OCI-LY7 (cell line): Measurements from ENCODE around the gene PCDHGC4. TPM values are rescaled to one million over a fixed set of nuclear protein-coding genes. Genes with fewer than 3 reads are reported as not detected.

Experiments
- BruUV-seq: library from RNA; stranded (reverse); fragments of 400-500 nt; replicated peaks from 2 replicates; lab custom pipeline; 2021; lab: Mats Ljungman, UMichigan
- CTCF ChIA-PET: fragments of 300-600 bp; sonication (Branson Sonifier 250); formaldehyde crosslinking; loops from one replicate; lab custom pipeline; 2022; ENCODE audit warnings: antibody characterized with exemption; ENCODE audit not compliant: unreplicated experiment; lab: Charles Lee
- POLR2A ChIA-PET: fragments of 300-600 bp; sonication (Branson Sonifier 250); formaldehyde crosslinking; loops from one replicate; lab custom pipeline; 2022; ENCODE audit warnings: antibody characterized with exemption; lab: Charles Lee
- DNase-seq: peaks from one replicate; pipeline ENCODE4 v3.0.0-alpha.2; 2015; ENCODE audit warnings: low spot score
- H2AFZ ChIP-seq: fragments of 200-600 bp; sonication (generic), shearing (Covaris generic); 2 replicates; pipeline ENCODE4 v1.6.1; 2014; ENCODE audit warnings: mild to moderate bottlenecking, antibody characterized with exemption, low read length, moderate library complexity
- H3K27ac ChIP-seq: fragments of 200-600 bp; sonication (generic); 2 replicates; pipeline ENCODE4 v1.5.1; 2014; ENCODE audit warnings: mixed run types, low read depth, mild to moderate bottlenecking, moderate library complexity, low read length, inconsistent platforms; ENCODE audit not compliant: poor library complexity, severe bottlenecking
- H3K36me3 ChIP-seq: fragments of 200-600 bp; sonication (generic); 2 replicates; pipeline ENCODE4 v1.6.1; 2014; ENCODE audit warnings: mild to moderate bottlenecking, antibody characterized with exemption, low read length, moderate library complexity, mixed read lengths; ENCODE audit not compliant: insufficient read depth
- H3K4me1 ChIP-seq: fragments of 200-600 bp; sonication (generic); 2 replicates; pipeline ENCODE4 v1.5.1; 2014; ENCODE audit warnings: mild to moderate bottlenecking, low read length; ENCODE audit not compliant: insufficient read depth, poor library complexity, severe bottlenecking
- H3K4me2 ChIP-seq: fragments of 200-600 bp; sonication (generic); 2 replicates; pipeline ENCODE4 v1.6.1; 2014; ENCODE audit warnings: mild to moderate bottlenecking, low read length
- H3K4me3 ChIP-seq: fragments of 200-600 bp; sonication (generic); 2 replicates; pipeline ENCODE4 v1.5.1; 2014; ENCODE audit warnings: mild to moderate bottlenecking, low read depth, low read length; ENCODE audit not compliant: poor library complexity, severe bottlenecking
- H3K79me2 ChIP-seq: fragments of 200-600 bp; sonication (generic); 2 replicates; pipeline ENCODE4 v1.6.1; 2016; ENCODE audit warnings: low read depth, mild to moderate bottlenecking, low read length, moderate library complexity, mixed read lengths; ENCODE audit not compliant: insufficient read depth
- H3K9me2 ChIP-seq: fragments of 200-600 bp; sonication (generic); 2 replicates; pipeline ENCODE4 v1.6.1; 2016; ENCODE audit warnings: mild to moderate bottlenecking, low read length, mixed read lengths; ENCODE audit not compliant: insufficient read depth
- H3K9me3 ChIP-seq: fragments of 200-600 bp; sonication (generic); 2 replicates; pipeline ENCODE4 v1.6.1; 2014; ENCODE audit warnings: mild to moderate bottlenecking, mixed run types, low read length, mixed read lengths
- H4K20me1 ChIP-seq: fragments of 200-600 bp; sonication (generic); 2 replicates; pipeline ENCODE4 v1.6.1; 2014; ENCODE audit warnings: mild to moderate bottlenecking, antibody characterized with exemption, low read length, moderate library complexity, mixed read lengths; ENCODE audit not compliant: insufficient read depth
- EZH2phosphoT487 ChIP-seq: fragments of 200-600 bp; sonication (generic); IDR thresholded peaks from 2 replicates; pipeline ENCODE4 v1.6.1; 2018; ENCODE audit warnings: low read depth, borderline replicate concordance, mild to moderate bottlenecking, mixed run types, antibody characterized with exemption, low read length, moderate library complexity, mixed read lengths
- intact Hi-C: fragments of 100-400 bp; cut with micrococcal nuclease; formaldehyde crosslinking; loops from one replicate; pipeline ENCODE4 v1.10.0; 2022; ENCODE audit not compliant: unreplicated experiment
- total RNA-seq, 2 experiments: library from RNA; depleted of rRNA in 1 of 2; stranded (reverse); fragments of >200 nt in 1 of 2; shearing (Covaris generic) in 1 of 2; gene quantifications; 2 replicates each; pipeline ENCODE4 v1.2.3, GENCODE V29; 2014 to 2022
- TF ChIP-seq, protein P1 (sequence below): fragments of 200-600 bp; sonication (generic); conservative IDR thresholded peaks from 2 replicates; pipeline ENCODE4 v1.5.1; 2014; ENCODE audit warnings: mild to moderate bottlenecking, antibody characterized with exemption, low read length, moderate library complexity, mixed read lengths

The PCDHGC4 gene
- total RNA-seq, 2 experiments from 2014 or later: 7.0 to 8.4 TPM

- Histone ChIP-seq H3K4me1 (peaks cover 63% of the 10 kb centered on the region), H3K79me2 (no peaks in the 10 kb centered on the region), H3K36me3 (peaks cover 48% of the 10 kb centered on the region), H3K9me3 (no peaks in the 10 kb centered on the region), H2AFZ (no peak overlapping the region), H4K20me1 (no peaks in the 10 kb centered on the region), H3K27ac (peak overlapping the region; percentile 99), H3K4me3 (no peak overlapping the region), H3K4me2 (peak overlapping the region; percentile 94), H3K9me2 (no peaks in the 10 kb centered on the region)
- DNase-seq: no peak
- intact Hi-C loops: no loop called here
- no peak for TF ChIP-seq EZH2phosphoT487
- TF ChIP-seq, protein P1, sequence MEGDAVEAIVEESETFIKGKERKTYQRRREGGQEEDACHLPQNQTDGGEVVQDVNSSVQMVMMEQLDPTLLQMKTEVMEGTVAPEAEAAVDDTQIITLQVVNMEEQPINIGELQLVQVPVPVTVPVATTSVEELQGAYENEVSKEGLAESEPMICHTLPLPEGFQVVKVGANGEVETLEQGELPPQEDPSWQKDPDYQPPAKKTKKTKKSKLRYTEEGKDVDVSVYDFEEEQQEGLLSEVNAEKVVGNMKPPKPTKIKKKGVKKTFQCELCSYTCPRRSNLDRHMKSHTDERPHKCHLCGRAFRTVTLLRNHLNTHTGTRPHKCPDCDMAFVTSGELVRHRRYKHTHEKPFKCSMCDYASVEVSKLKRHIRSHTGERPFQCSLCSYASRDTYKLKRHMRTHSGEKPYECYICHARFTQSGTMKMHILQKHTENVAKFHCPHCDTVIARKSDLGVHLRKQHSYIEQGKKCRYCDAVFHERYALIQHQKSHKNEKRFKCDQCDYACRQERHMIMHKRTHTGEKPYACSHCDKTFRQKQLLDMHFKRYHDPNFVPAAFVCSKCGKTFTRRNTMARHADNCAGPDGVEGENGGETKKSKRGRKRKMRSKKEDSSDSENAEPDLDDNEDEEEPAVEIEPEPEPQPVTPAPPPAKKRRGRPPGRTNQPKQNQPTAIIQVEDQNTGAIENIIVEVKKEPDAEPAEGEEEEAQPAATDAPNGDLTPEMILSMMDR: no peak
- CTCF ChIA-PET: no interaction called here
- BruUV-seq: no TSS peak
- POLR2A ChIA-PET: interaction anchor here (0.5 to 17.7 kb wide), 5 partner anchors 11 to 1517 kb away, joined by 3 to 328 read pairs (median 108); partner anchors contain the start of genes PCDHGC3 and PCDHGC4
Measured at GRCh38 chr5:141503681-141504080, 18.9 kb downstream of the PCDHGC4 start.

- Histone ChIP-seq H3K79me2 (no peaks in the 10 kb centered on the region), H3K4me3 (no peak overlapping the region), H3K36me3 (peaks cover 42% of the 10 kb centered on the region), H3K4me2 (peak overlapping the region; percentile 94), H2AFZ (no peak overlapping the region), H3K9me2 (no peaks in the 10 kb centered on the region), H3K4me1 (peaks cover 68% of the 10 kb centered on the region), H3K27ac (peak overlapping the region; percentile 99), H4K20me1 (no peaks in the 10 kb centered on the region), H3K9me3 (no peaks in the 10 kb centered on the region)
- TF ChIP-seq, protein P1: 0 out of 2 replicates have a peak, but pooled peaks have one; percentile 21
- no peak for TF ChIP-seq EZH2phosphoT487
- ChIA-PET POLR2A (interaction anchor here (1.7 to 17.7 kb wide), 4 partner anchors 12 to 29 kb away, joined by 7 to 328 read pairs (median 108); partner anchors contain the start of genes PCDHGC3 and PCDHGC4), CTCF (no interaction called here)
- peak; percentile 75 for DNase-seq
- BruUV-seq: no TSS peak
- intact Hi-C loops: no loop called here
Measured at GRCh38 chr5:141504216-141504615, 19.4 kb downstream of the PCDHGC4 start.
